ENCODE measurements around the gene ADD2. TPM values are rescaled to one million over a fixed set of nuclear protein-coding genes. Genes with fewer than 3 reads are reported as not detected.

The ADD2 gene
- total and polyA plus RNA-seq, 2 donors (not counting 1 experiment from before 2014, with no cell fraction given) = 15.9 to 21.7 TPM

DNA sequence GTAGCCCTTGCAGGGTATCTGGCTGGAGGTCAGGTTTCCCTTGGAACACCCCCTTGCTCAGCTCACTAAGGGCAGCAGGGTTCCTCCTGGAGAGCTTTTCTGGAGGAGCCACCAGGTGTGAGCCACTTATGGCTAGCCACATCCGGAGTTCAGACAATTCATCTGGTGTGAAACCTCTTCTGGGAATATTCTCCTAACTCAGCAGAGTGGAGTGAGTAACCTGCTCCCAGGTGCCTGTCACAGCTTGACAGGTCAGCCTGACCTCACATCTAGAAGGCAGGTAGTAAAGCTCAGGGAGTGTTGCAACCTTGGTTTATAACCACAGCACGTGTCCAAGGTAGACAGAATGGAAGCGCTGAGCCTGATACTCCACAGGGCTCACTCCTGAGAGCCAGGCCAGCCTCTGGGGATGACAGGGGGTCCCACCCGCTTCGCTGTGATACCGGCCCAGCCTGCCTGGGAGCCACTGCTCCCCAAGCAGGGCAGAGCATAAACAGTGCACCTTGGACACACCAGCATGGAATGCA lies 151.8 kb downstream of the ADD2 start:
- 90% methylated on average over 6 of the region's 6 CpGs for WGBS (ENCODE audit: insufficient coverage)
- no peak overlapping the region for H2AFZ ChIP-seq (ENCODE audit: insufficient read depth, low read depth, low read length, poor library complexity, severe bottlenecking)
- H3K4me3 ChIP-seq (ENCODE audit: control extremely low read depth in 1 of 5, extremely low read depth in 1 of 5, insufficient read depth in 1 of 5, low read depth in 2 of 5, low read length in 4 of 5) = no peak overlapping the region
- no peaks in the 10 kb centered on the region for H3K4me1 ChIP-seq (ENCODE audit: control insufficient read depth in 2 of 2, insufficient read depth in 2 of 2, low read length in 2 of 2)
- H3K4me3 Mint-ChIP-seq = no peak overlapping the region
- ATAC-seq (ENCODE audit: low read depth) = no peak
- no peak overlapping the region for H3K4me2 ChIP-seq (replicated peaks; ENCODE audit: low read depth, low read length, poor library complexity, severe bottlenecking)
- intact Hi-C loops (cut with micrococcal nuclease) = no loop called here
- H3K36me3 ChIP-seq (replicated peaks in 1 of 2; ENCODE audit: control extremely low read depth in 1 of 2, control insufficient read depth in 1 of 2, extremely low read depth in 1 of 2, insufficient read depth in 2 of 2, low read length in 1 of 2) = no peaks in the 10 kb centered on the region
- H3K9me3 Mint-ChIP-seq (ENCODE audit: insufficient read depth) = no peaks in the 10 kb centered on the region
- no peaks in the 10 kb centered on the region for H3K79me2 ChIP-seq (ENCODE audit: control insufficient read depth, insufficient read depth, low read length)
- H3K27ac Mint-ChIP-seq = no peak overlapping the region
- no peaks in the 10 kb centered on the region for H3K4me1 Mint-ChIP-seq
- peaks cover 33% of the 10 kb centered on the region for H3K27me3 Mint-ChIP-seq
- no peaks in the 10 kb centered on the region for H3K9me3 ChIP-seq (ENCODE audit: control extremely low read depth in 1 of 3, control insufficient read depth in 2 of 3, insufficient read depth in 1 of 3, low read length in 2 of 3)
- TF ChIP-seq EZH2 (IDR thresholded peaks at IDR 0.05; ENCODE audit: borderline replicate concordance, insufficient read depth, low read depth, low read length, poor library complexity, severe bottlenecking) = no peak
- TF ChIP-seq, protein P1, sequence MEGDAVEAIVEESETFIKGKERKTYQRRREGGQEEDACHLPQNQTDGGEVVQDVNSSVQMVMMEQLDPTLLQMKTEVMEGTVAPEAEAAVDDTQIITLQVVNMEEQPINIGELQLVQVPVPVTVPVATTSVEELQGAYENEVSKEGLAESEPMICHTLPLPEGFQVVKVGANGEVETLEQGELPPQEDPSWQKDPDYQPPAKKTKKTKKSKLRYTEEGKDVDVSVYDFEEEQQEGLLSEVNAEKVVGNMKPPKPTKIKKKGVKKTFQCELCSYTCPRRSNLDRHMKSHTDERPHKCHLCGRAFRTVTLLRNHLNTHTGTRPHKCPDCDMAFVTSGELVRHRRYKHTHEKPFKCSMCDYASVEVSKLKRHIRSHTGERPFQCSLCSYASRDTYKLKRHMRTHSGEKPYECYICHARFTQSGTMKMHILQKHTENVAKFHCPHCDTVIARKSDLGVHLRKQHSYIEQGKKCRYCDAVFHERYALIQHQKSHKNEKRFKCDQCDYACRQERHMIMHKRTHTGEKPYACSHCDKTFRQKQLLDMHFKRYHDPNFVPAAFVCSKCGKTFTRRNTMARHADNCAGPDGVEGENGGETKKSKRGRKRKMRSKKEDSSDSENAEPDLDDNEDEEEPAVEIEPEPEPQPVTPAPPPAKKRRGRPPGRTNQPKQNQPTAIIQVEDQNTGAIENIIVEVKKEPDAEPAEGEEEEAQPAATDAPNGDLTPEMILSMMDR (IDR thresholded peaks at IDR 0.05) = no peak
- DNase-seq = no peak
- no peak overlapping the region for H3K27ac ChIP-seq (ENCODE audit: low read length in 2 of 2)
- H3K9ac ChIP-seq (ENCODE audit: low read length) = no peak overlapping the region
- H4K20me1 ChIP-seq (ENCODE audit: control insufficient read depth, insufficient read depth, low read length, poor library complexity, severe bottlenecking) = no peaks in the 10 kb centered on the region
- H3K27me3 ChIP-seq (replicated peaks in 1 of 4; ENCODE audit: control extremely low read depth in 1 of 4, control insufficient read depth in 3 of 4, insufficient read depth in 4 of 4, low read length in 3 of 4) = peaks cover 0 to 4% (median 0%) of the 10 kb centered on the region in 4 experiments
- POLR2A ChIA-PET = no interaction called here
- CTCF ChIA-PET = interaction anchor here (0.8 to 6.0 kb wide), 4 partner anchors 17 to 313 kb away, joined by 3 to 61 read pairs (median 11); no protein-coding TSS in a partner anchor

DNA sequence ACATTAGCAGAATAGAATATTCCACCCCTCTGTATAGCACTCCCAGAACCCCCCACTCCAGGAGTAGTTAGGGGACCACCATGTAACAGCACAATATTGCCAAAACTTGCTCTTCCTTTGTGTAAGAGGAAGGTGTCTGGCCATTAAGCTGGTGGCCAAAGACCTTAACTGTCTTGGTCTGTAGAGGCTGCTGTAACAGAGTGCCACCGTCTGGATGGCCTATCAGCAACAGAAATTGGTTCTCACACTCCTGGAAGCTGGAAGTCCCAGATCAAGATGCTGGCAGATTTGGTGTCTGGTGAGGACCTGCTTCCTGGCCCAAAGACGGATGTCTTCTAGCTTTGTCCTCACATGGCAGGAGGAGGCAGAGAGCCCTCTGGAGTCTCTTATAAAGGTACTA lies 152.8 kb downstream of the ADD2 start:
- ChIA-PET POLR2A (no interaction called here), CTCF (interaction anchor here (2.6 to 6.0 kb wide), 2 partner anchors 274 to 311 kb away, joined by 15 to 61 read pairs; no protein-coding TSS in a partner anchor)
- no peak overlapping the region for H3K4me3 ChIP-seq (ENCODE audit: control extremely low read depth in 1 of 5, extremely low read depth in 1 of 5, insufficient read depth in 1 of 5, low read depth in 2 of 5, low read length in 4 of 5)
- no peaks in the 10 kb centered on the region for H3K9me3 Mint-ChIP-seq (ENCODE audit: insufficient read depth)
- no peaks in the 10 kb centered on the region for H3K9me3 ChIP-seq (ENCODE audit: control extremely low read depth in 1 of 3, control insufficient read depth in 2 of 3, insufficient read depth in 1 of 3, low read length in 2 of 3)
- peaks cover 0 to 9% (median 3%) of the 10 kb centered on the region in 4 experiments for H3K27me3 ChIP-seq (replicated peaks in 1 of 4; ENCODE audit: control extremely low read depth in 1 of 4, control insufficient read depth in 3 of 4, insufficient read depth in 4 of 4, low read length in 3 of 4)
- H3K79me2 ChIP-seq (ENCODE audit: control insufficient read depth, insufficient read depth, low read length) = no peaks in the 10 kb centered on the region
- no peak overlapping the region for H3K9ac ChIP-seq (ENCODE audit: low read length)
- H3K4me2 ChIP-seq (replicated peaks; ENCODE audit: low read depth, low read length, poor library complexity, severe bottlenecking) = no peak overlapping the region
- no peak overlapping the region for H2AFZ ChIP-seq (ENCODE audit: insufficient read depth, low read depth, low read length, poor library complexity, severe bottlenecking)
- intact Hi-C loops (cut with micrococcal nuclease) = no loop called here
- no peak overlapping the region for H3K4me3 Mint-ChIP-seq
- peaks cover 32% of the 10 kb centered on the region for H3K27me3 Mint-ChIP-seq
- TF ChIP-seq, protein P1 (IDR thresholded peaks at IDR 0.05) = no peak
- no peak for TF ChIP-seq EZH2 (IDR thresholded peaks at IDR 0.05; ENCODE audit: borderline replicate concordance, insufficient read depth, low read depth, low read length, poor library complexity, severe bottlenecking)
- ATAC-seq (ENCODE audit: low read depth) (no peak), DNase-seq (no peak)
- no peaks in the 10 kb centered on the region for H4K20me1 ChIP-seq (ENCODE audit: control insufficient read depth, insufficient read depth, low read length, poor library complexity, severe bottlenecking)
- no peaks in the 10 kb centered on the region for H3K36me3 ChIP-seq (replicated peaks in 1 of 2; ENCODE audit: control extremely low read depth in 1 of 2, control insufficient read depth in 1 of 2, extremely low read depth in 1 of 2, insufficient read depth in 2 of 2, low read length in 1 of 2)
- WGBS (ENCODE audit: insufficient coverage) = 71% methylated on average over 1 of the region's 2 CpGs
- no peaks in the 10 kb centered on the region for H3K4me1 Mint-ChIP-seq
- no peaks in the 10 kb centered on the region for H3K4me1 ChIP-seq (ENCODE audit: control insufficient read depth in 2 of 2, insufficient read depth in 2 of 2, low read length in 2 of 2)
- no peak overlapping the region for H3K27ac ChIP-seq (ENCODE audit: low read length in 2 of 2)
- H3K27ac Mint-ChIP-seq = no peak overlapping the region

Data from B cell (primary cell).